WTC11 (cell line): ENCODE measurements around the gene VAV2. TPM values are rescaled to one million over a fixed set of nuclear protein-coding genes. Genes with fewer than 3 reads are reported as not detected.
A peak's percentile ranks its signal among the peaks of the same experiment; 100 is the strongest.

ENCODE experiments used
- ATAC-seq: fragments of 200-7000 bp; cut with Tn5 transposase; 2 replicates; pipeline ENCODE4 v1.10.0; 2021; ENCODE audit warnings: mild to moderate bottlenecking, moderate library complexity
- CTCF ChIA-PET: fragments of 300-600 bp; sonication (Branson Sonifier 250); formaldehyde crosslinking; loops from one replicate; lab custom pipeline; 2021; ENCODE audit warnings: antibody characterized with exemption; lab: Charles Lee
- POLR2A ChIA-PET: fragments of 350-600 bp; sonication (Branson Sonifier 250); formaldehyde crosslinking; loops from one replicate; lab custom pipeline; 2021; ENCODE audit warnings: antibody characterized with exemption; lab: Charles Lee
- DNase-seq: peaks from one replicate; pipeline ENCODE4 v3.0.0; 2021; ENCODE audit warnings: low spot score
- H3K27ac Mint-ChIP-seq: 2 replicates; pipeline ENCODE4 v1.8.0; 2021; ENCODE audit warnings: mixed read lengths
- H3K27me3 Mint-ChIP-seq: 2 replicates; pipeline ENCODE4 v1.8.0; 2021; ENCODE audit warnings: low read depth, mild to moderate bottlenecking, moderate library complexity, mixed read lengths
- H3K36me3 Mint-ChIP-seq: 2 replicates; pipeline ENCODE4 v1.8.0; 2021; ENCODE audit warnings: mixed read lengths
- H3K4me1 Mint-ChIP-seq: 2 replicates; pipeline ENCODE4 v1.8.0; 2022; ENCODE audit warnings: mixed read lengths
- H3K4me3 Mint-ChIP-seq: 2 replicates; pipeline ENCODE4 v1.8.0; 2021; ENCODE audit warnings: mild to moderate bottlenecking, moderate library complexity, mixed read lengths
- H3K9me3 Mint-ChIP-seq: 2 replicates; pipeline ENCODE4 v1.8.0; 2021; ENCODE audit warnings: mixed read lengths
- ATF2 ChIP-seq: sonication (generic); formaldehyde crosslinking; IDR thresholded peaks from 2 replicates; pipeline ENCODE4 v1.8.1; 2022; ENCODE audit warnings: low read depth, missing genetic modification reagents, borderline replicate concordance
- E2F4 ChIP-seq: sonication (generic); formaldehyde crosslinking; IDR thresholded peaks from 2 replicates; pipeline ENCODE4 v1.8.1; 2022; ENCODE audit warnings: low read depth, mild to moderate bottlenecking, moderate library complexity, missing genetic modification reagents, borderline replicate concordance
- EMX1 ChIP-seq: fragments of 250-450 bp; sonication (Bioruptor Pico); IDR thresholded peaks from 2 replicates; pipeline ENCODE4 v1.8.0; 2021; ENCODE audit warnings: mild to moderate bottlenecking
- ESRRA ChIP-seq: sonication (generic); formaldehyde crosslinking; IDR thresholded peaks from 2 replicates; pipeline ENCODE4 v1.8.1; 2022; ENCODE audit warnings: mild to moderate bottlenecking, missing genetic modification reagents, borderline replicate concordance
- ETV6 ChIP-seq: sonication (generic); formaldehyde crosslinking; IDR thresholded peaks from 2 replicates; pipeline ENCODE4 v1.8.1; 2022; ENCODE audit warnings: mild to moderate bottlenecking, missing genetic modification reagents
- FOXK1 ChIP-seq: sonication (generic); formaldehyde crosslinking; IDR thresholded peaks from 2 replicates; pipeline ENCODE4 v1.8.0; 2022; ENCODE audit warnings: mild to moderate bottlenecking, moderate library complexity, missing genetic modification reagents
- FOXP1 ChIP-seq: sonication (generic); formaldehyde crosslinking; IDR thresholded peaks from 2 replicates; pipeline ENCODE4 v1.8.0; 2022; ENCODE audit warnings: missing genetic modification reagents, mild to moderate bottlenecking, moderate library complexity, borderline replicate concordance
- IRF1 ChIP-seq: sonication (generic); formaldehyde crosslinking; IDR thresholded peaks from 2 replicates; pipeline ENCODE4 v1.8.0; 2023; ENCODE audit warnings: missing genetic modification reagents
- IRF2 ChIP-seq: sonication (generic); formaldehyde crosslinking; IDR thresholded peaks from 2 replicates; pipeline ENCODE4 v1.8.0; 2022; ENCODE audit warnings: low read depth, missing genetic modification reagents, borderline replicate concordance
- NFATC4 ChIP-seq: fragments of 250-450 bp; sonication (Bioruptor Pico); IDR thresholded peaks from 2 replicates; pipeline ENCODE4 v1.9.0; 2021; ENCODE audit warnings: mild to moderate bottlenecking
- NR3C1 ChIP-seq: sonication (generic); formaldehyde crosslinking; conservative IDR thresholded peaks from 2 replicates; pipeline ENCODE4 v1.8.1; 2023; ENCODE audit warnings: low read depth, mild to moderate bottlenecking, missing genetic modification reagents
- PREB ChIP-seq: sonication (generic); formaldehyde crosslinking; IDR thresholded peaks from 2 replicates; pipeline ENCODE4 v1.8.1; 2022; ENCODE audit warnings: mild to moderate bottlenecking, missing genetic modification reagents, moderate library complexity, borderline replicate concordance
- PRRX2 ChIP-seq: fragments of 250-450 bp; sonication (Bioruptor Pico); IDR thresholded peaks from 2 replicates; pipeline ENCODE4 v1.8.0; 2021; ENCODE audit warnings: mild to moderate bottlenecking
- RELA ChIP-seq: sonication (generic); formaldehyde crosslinking; IDR thresholded peaks from 2 replicates; pipeline ENCODE4 v1.8.1; 2022; ENCODE audit warnings: missing genetic modification reagents, mild to moderate bottlenecking, borderline replicate concordance
- TP53 ChIP-seq: sonication (generic); formaldehyde crosslinking; IDR thresholded peaks from 2 replicates; pipeline ENCODE4 v1.8.1; 2023; ENCODE audit warnings: mild to moderate bottlenecking, missing genetic modification reagents
- ZBTB21 ChIP-seq: sonication (generic); formaldehyde crosslinking; IDR thresholded peaks from 2 replicates; pipeline ENCODE4 v1.8.1; 2023; ENCODE audit warnings: mild to moderate bottlenecking, missing genetic modification reagents, borderline replicate concordance
- ZMAT4 ChIP-seq: fragments of 250-450 bp; sonication (Bioruptor Pico); IDR thresholded peaks from 2 replicates; pipeline ENCODE4 v1.9.0; 2021; ENCODE audit warnings: mild to moderate bottlenecking
- ZNF317 ChIP-seq: sonication (generic); formaldehyde crosslinking; IDR thresholded peaks from 2 replicates; pipeline ENCODE4 v1.8.1; 2023; ENCODE audit warnings: low read depth, mild to moderate bottlenecking, moderate library complexity, missing genetic modification reagents, borderline replicate concordance
- ZNF532 ChIP-seq: fragments of 250-450 bp; sonication (Bioruptor Pico); IDR thresholded peaks from 2 replicates; pipeline ENCODE4 v1.9.0; 2021; ENCODE audit warnings: mild to moderate bottlenecking, borderline replicate concordance
- ZSCAN18 ChIP-seq: fragments of 250-450 bp; sonication (Bioruptor Pico); IDR thresholded peaks from 2 replicates; pipeline ENCODE4 v2.1.2; 2022; ENCODE audit warnings: mild to moderate bottlenecking, moderate library complexity
- total RNA-seq: library from RNA; stranded (reverse); gene quantifications from 3 replicates; pipeline ENCODE4 v1.2.3, GENCODE V29; 2021

Gene VAV2
- total RNA-seq, 1 experiment from 2014 or later, result 39.7 TPM

- H3K27ac Mint-ChIP-seq, result 0 out of 2 replicates have a peak overlapping the region, but pooled peaks have one; percentile 33
- TF ChIP-seq IRF2 (CRISPR knock-in tag), result no peak
- DNase-seq, result no peak
- no peaks in the 10 kb centered on the region for H3K27me3 Mint-ChIP-seq
- ChIA-PET POLR2A (no interaction called here), CTCF (interaction anchor here (1.1 kb wide), 1 partner anchor 28 kb away, joined by 3 read pairs; no protein-coding TSS in a partner anchor)
- H3K4me3 Mint-ChIP-seq, result no peak overlapping the region
- no peaks in the 10 kb centered on the region for H3K9me3 Mint-ChIP-seq
- no peaks in the 10 kb centered on the region for H3K36me3 Mint-ChIP-seq
- no peak for ATAC-seq
- H3K4me1 Mint-ChIP-seq, result 0 out of 2 replicates have a peak, but pooled peaks cover 6% of the 10 kb centered on the region
Measured at GRCh38 chr9:133848471-133849109, 143.5 kb downstream of the VAV2 start.

- POLR2A ChIA-PET, result no interaction called here
- Mint-ChIP-seq H3K27ac (no peak overlapping the region), H3K4me3 (no peak overlapping the region), H3K27me3 (no peaks in the 10 kb centered on the region), H3K9me3 (no peaks in the 10 kb centered on the region), H3K36me3 (no peaks in the 10 kb centered on the region), H3K4me1 (peaks cover 13% of the 10 kb centered on the region)
- CTCF ChIA-PET, result no interaction called here
- TF ChIP-seq NFATC4 (CRISPR knock-in tag) (no peak), FOXP1 (CRISPR knock-in tag) (no peak), ZNF317 (CRISPR knock-in tag) (no peak), IRF1 (CRISPR knock-in tag) (no peak), ETV6 (CRISPR knock-in tag) (no peak), ATF2 (no peak), RELA (CRISPR knock-in tag) (no peak), E2F4 (no peak), TP53 (CRISPR knock-in tag) (no peak), ZMAT4 (CRISPR knock-in tag) (no peak), ZSCAN18 (CRISPR knock-in tag) (no peak), FOXK1 (CRISPR knock-in tag) (no peak), ZBTB21 (no peak), NR3C1 (CRISPR knock-in tag) (no peak), ZNF532 (CRISPR knock-in tag) (no peak), PREB (CRISPR knock-in tag) (no peak), PRRX2 (CRISPR knock-in tag) (no peak), EMX1 (no peak), ESRRA (CRISPR knock-in tag) (no peak)
- no peak for DNase-seq
- no peak for ATAC-seq
Measured at GRCh38 chr9:133846483-133847090, 145.5 kb downstream of the VAV2 start.
